Endodermal cell (in vitro differentiated cells): ENCODE measurements around the gene PCDHB9. TPM values are rescaled to one million over a fixed set of nuclear protein-coding genes. Genes with fewer than 3 reads are reported as not detected.

ENCODE experiments used
- DNase-seq: peaks from one replicate; pipeline ENCODE4 v3.0.0-alpha.2; 2017
- H3K27ac ChIP-seq: 2 replicates; pipeline ENCODE4 v1.5.1; 2013; ENCODE audit warnings: mild to moderate bottlenecking, low read depth, low read length, moderate library complexity
- H3K27me3 ChIP-seq: 2 replicates; pipeline ENCODE4 v1.6.1; 2013; ENCODE audit warnings: mild to moderate bottlenecking, low read length, moderate library complexity; ENCODE audit not compliant: insufficient read depth, control insufficient read depth, poor library complexity, severe bottlenecking
- H3K36me3 ChIP-seq: 2 replicates; pipeline ENCODE4 v1.7.0; 2013; ENCODE audit warnings: mild to moderate bottlenecking, low read length, moderate library complexity; ENCODE audit not compliant: control insufficient read depth, insufficient read depth
- H3K4me1 ChIP-seq: one replicate; pipeline ENCODE4 v1.7.0; 2013; ENCODE audit warnings: low read length; ENCODE audit not compliant: control insufficient read depth, insufficient read depth
- H3K4me3 ChIP-seq: 2 replicates; pipeline ENCODE4 v1.5.1; 2013; ENCODE audit warnings: mild to moderate bottlenecking, low read length, moderate library complexity
- H3K9ac ChIP-seq: 2 replicates; pipeline ENCODE4 v1.6.1; 2013; ENCODE audit warnings: mild to moderate bottlenecking, low read length, moderate library complexity; ENCODE audit not compliant: poor library complexity, severe bottlenecking; ENCODE audit errors: extremely low read depth
- H3K9me3 ChIP-seq: 2 replicates; pipeline ENCODE4 v1.6.1; 2013; ENCODE audit warnings: mild to moderate bottlenecking, low read length, moderate library complexity; ENCODE audit not compliant: control insufficient read depth
- H3K27ac Mint-ChIP-seq: 2 replicates; pipeline ENCODE4 v1.8.0; 2020; ENCODE audit warnings: mixed read lengths
- H3K27me3 Mint-ChIP-seq: 2 replicates; pipeline ENCODE4 v1.8.0; 2021; ENCODE audit warnings: mild to moderate bottlenecking, mixed read lengths; ENCODE audit not compliant: insufficient read depth
- H3K36me3 Mint-ChIP-seq: 2 replicates; pipeline ENCODE4 v1.8.0; 2020; ENCODE audit warnings: low read depth, mixed read lengths
- H3K4me1 Mint-ChIP-seq: 2 replicates; pipeline ENCODE4 v1.8.0; 2020; ENCODE audit warnings: mixed read lengths
- H3K4me3 Mint-ChIP-seq: 2 replicates; pipeline ENCODE4 v1.8.0; 2020; ENCODE audit warnings: mild to moderate bottlenecking, moderate library complexity, mixed read lengths
- H3K9me3 Mint-ChIP-seq: 2 replicates; pipeline ENCODE4 v1.8.0; 2020; ENCODE audit warnings: mild to moderate bottlenecking, mixed read lengths
- CTCF ChIP-seq: fragments of 200-600 bp; sonication (generic); conservative IDR thresholded peaks from 2 replicates; pipeline ENCODE4 v1.5.0; 2021; ENCODE audit warnings: antibody characterized with exemption, mild to moderate bottlenecking
- whole genome bisulfite sequencing, 2 experiments: methylation state at CpG; one replicate each; pipeline versions ENCODE4 v1.1.5 to v1.1.7; 2013; ENCODE audit warnings: missing lambda C conversion rate in 2 of 2, mixed read lengths in 1 of 2; ENCODE audit not compliant: insufficient coverage in 1 of 2, insufficient read length in 1 of 2; 5-methylcytosine and 5-hydroxymethylcytosine counted together
- total RNA-seq, 2 donors: library from RNA; stranded (reverse); fragmentation: NEBNext Ultra II Directional in 1 of 2; extraction: Animal tissue kit (Norgen Biotek cat#: 25700) in 1 of 2; gene quantifications; 2 replicates in 1 of 2; 3 replicates in 1 of 2; pipeline ENCODE4 v1.2.1, GENCODE V29; 2021

PCDHB9 gene
- total RNA-seq, 2 donors from 2014 or later: 3.2 to 5.1 TPM

- Histone ChIP-seq H3K4me3 (no peak overlapping the region), H3K27me3 (no peaks in the 10 kb centered on the region), H3K9me3 (peaks cover 40% of the 10 kb centered on the region), H3K27ac (no peak overlapping the region), H3K36me3 (no peaks in the 10 kb centered on the region), H3K4me1 (no peaks in the 10 kb centered on the region), H3K9ac (no peak overlapping the region)
- Mint-ChIP-seq H3K36me3 (peaks cover 18% of the 10 kb centered on the region), H3K4me1 (no peaks in the 10 kb centered on the region), H3K4me3 (no peak overlapping the region), H3K27me3 (peaks cover 15% of the 10 kb centered on the region), H3K27ac (no peak overlapping the region), H3K9me3 (peaks cover 40% of the 10 kb centered on the region)
- no peak for DNase-seq
- no peak for TF ChIP-seq CTCF
- 95 to 96% methylated on average over 10 to 32 of the region's 32 CpGs for WGBS, 2 experiments
These were observed 49.8 kb downstream of the PCDHB9 start for GRCh38 chr5:141236516-141237313.

Other genes with a start within 250 kb of the PCDHB9 start
- gene PCDHAC2, start 220.7 kb upstream of the PCDHB9 start, total RNA-seq: 1 to 10 TPM in 1 of 2 donors, under 1 TPM in 1; 0.49 to 2.4 TPM
- under 1 TPM in 1 of 2 donors, not detected in 1; 0.04 TPM for gene PCDHB1, start 135.8 kb upstream of the PCDHB9 start, total RNA-seq
- 10 to 100 TPM; 28.4 to 32.1 TPM for gene PCDHB2, start 92.5 kb upstream of the PCDHB9 start, total RNA-seq
- gene PCDHB3, start 86.7 kb upstream of the PCDHB9 start, total RNA-seq: 10 to 100 TPM in 1 of 2 donors, 1 to 10 TPM in 1; 4.3 to 17.7 TPM
- 1 to 10 TPM; 1.7 to 3.3 TPM for gene PCDHB4, start 65.3 kb upstream of the PCDHB9 start, total RNA-seq
- gene PCDHB5, start 52.0 kb upstream of the PCDHB9 start, total RNA-seq: 10 to 100 TPM in 1 of 2 donors, 1 to 10 TPM in 1; 2.4 to 43.5 TPM
- gene PCDHB6, start 37.1 kb upstream of the PCDHB9 start, total RNA-seq: 1 to 10 TPM in 1 of 2 donors, under 1 TPM in 1; 0.66 to 2.0 TPM
- gene PCDHB7, start 14.5 kb upstream of the PCDHB9 start, total RNA-seq: under 1 TPM; 0.42 to 0.75 TPM
- gene PCDHB8, start 9.4 kb upstream of the PCDHB9 start, total RNA-seq: 1 to 10 TPM in 1 of 2 donors, under 1 TPM in 1; 0.71 to 3.6 TPM
- 10 to 100 TPM in 1 of 2 donors, 1 to 10 TPM in 1; 9.7 to 14.8 TPM for gene PCDHB16, start 4.8 kb upstream of the PCDHB9 start, total RNA-seq
- 1 to 10 TPM; 2.9 to 3.5 TPM for gene PCDHB10, start 5.2 kb downstream of the PCDHB9 start, total RNA-seq
- 1 to 10 TPM; 2.6 to 4.7 TPM for gene PCDHB11, start 12.5 kb downstream of the PCDHB9 start, total RNA-seq
- 1 to 10 TPM; 1.6 to 5.0 TPM for gene PCDHB12, start 21.6 kb downstream of the PCDHB9 start, total RNA-seq
- gene PCDHB13, start 26.8 kb downstream of the PCDHB9 start, total RNA-seq: 1 to 10 TPM; 1.8 to 3.3 TPM
- gene PCDHB14, start 36.2 kb downstream of the PCDHB9 start, total RNA-seq: 1 to 10 TPM; 2.6 to 2.8 TPM
- gene PCDHB15, start 58.2 kb downstream of the PCDHB9 start, total RNA-seq: 1 to 10 TPM; 3.7 to 9.8 TPM
- under 1 TPM; 0.55 to 0.68 TPM for gene SLC25A2, start 116.9 kb downstream of the PCDHB9 start, total RNA-seq
- 10 to 100 TPM; 85.4 to 99.0 TPM for gene TAF7, start 133.6 kb downstream of the PCDHB9 start, total RNA-seq
- 1 to 10 TPM in 1 of 2 donors, under 1 TPM in 1; 0.38 to 2.2 TPM for gene PCDHGA1, start 143.4 kb downstream of the PCDHB9 start, total RNA-seq
- 1 to 10 TPM in 1 of 2 donors, under 1 TPM in 1; 0.09 to 2.0 TPM for gene PCDHGA2, start 151.6 kb downstream of the PCDHB9 start, total RNA-seq
- 1 to 10 TPM in 1 of 2 donors, not detected in 1; 4.3 TPM for gene PCDHGA3, start 156.7 kb downstream of the PCDHB9 start, total RNA-seq
- gene PCDHGB1, start 162.9 kb downstream of the PCDHB9 start, total RNA-seq: 1 to 10 TPM; 1.4 to 6.6 TPM
- 1 to 10 TPM in 1 of 2 donors, under 1 TPM in 1; 0.86 to 5.0 TPM for gene PCDHGA4, start 167.9 kb downstream of the PCDHB9 start, total RNA-seq
- 1 to 10 TPM; 1.6 to 5.2 TPM for gene PCDHGB2, start 172.8 kb downstream of the PCDHB9 start, total RNA-seq
- gene PCDHGA5, start 177.0 kb downstream of the PCDHB9 start, total RNA-seq: 1 to 10 TPM in 1 of 2 donors, under 1 TPM in 1; 0.51 to 3.0 TPM
- 1 to 10 TPM in 1 of 2 donors, under 1 TPM in 1; 0.40 to 4.6 TPM for gene PCDHGB3, start 183.1 kb downstream of the PCDHB9 start, total RNA-seq
- 1 to 10 TPM in 1 of 2 donors, under 1 TPM in 1; 0.55 to 3.8 TPM for gene PCDHGA6, start 186.7 kb downstream of the PCDHB9 start, total RNA-seq
- gene PCDHGA7, start 195.6 kb downstream of the PCDHB9 start, total RNA-seq: 1 to 10 TPM in 1 of 2 donors, under 1 TPM in 1; 0.40 to 1.9 TPM
- gene PCDHGB4, start 200.5 kb downstream of the PCDHB9 start, total RNA-seq: 10 to 100 TPM; 10.7 to 13.9 TPM
- 1 to 10 TPM; 1.1 to 3.0 TPM for gene PCDHGA8, start 205.5 kb downstream of the PCDHB9 start, total RNA-seq
- gene PCDHGB5, start 210.8 kb downstream of the PCDHB9 start, total RNA-seq: 10 to 100 TPM in 1 of 2 donors, 1 to 10 TPM in 1; 1.3 to 17.3 TPM
- 1 to 10 TPM in 1 of 2 donors, under 1 TPM in 1; 0.89 to 7.3 TPM for gene PCDHGA9, start 215.6 kb downstream of the PCDHB9 start, total RNA-seq
- 10 to 100 TPM in 1 of 2 donors, 1 to 10 TPM in 1; 8.3 to 10.8 TPM for gene PCDHGB6, start 220.9 kb downstream of the PCDHB9 start, total RNA-seq
- 10 to 100 TPM in 1 of 2 donors, 1 to 10 TPM in 1; 3.2 to 20.7 TPM for gene PCDHGA10, start 225.8 kb downstream of the PCDHB9 start, total RNA-seq
- gene PCDHGB7, start 230.5 kb downstream of the PCDHB9 start, total RNA-seq: 10 to 100 TPM; 15.3 to 19.3 TPM
- 10 to 100 TPM in 1 of 2 donors, 1 to 10 TPM in 1; 8.5 to 10.6 TPM for gene PCDHGA11, start 233.9 kb downstream of the PCDHB9 start, total RNA-seq
- gene PCDHGA12, start 243.3 kb downstream of the PCDHB9 start, total RNA-seq: 1 to 10 TPM; 1.4 to 4.1 TPM